ENCODE results near the gene CCDC188.

The CCDC188 gene

GRCh38 chr22:20184501-20185165, 33.8 kb upstream of the CCDC188 start:
- no peak for DNase-seq

- DNase-seq, result no peak
These were observed 33.0 kb upstream of the CCDC188 start for GRCh38 chr22:20183823-20184222.

GRCh38 chr22:20183101-20183500, 32.2 kb upstream of the CCDC188 start:
- no peak for DNase-seq

- DNase-seq, result no peak
These were observed 31.5 kb upstream of the CCDC188 start for GRCh38 chr22:20182365-20182764.

- no peak for DNase-seq
These were observed 31.0 kb upstream of the CCDC188 start for GRCh38 chr22:20181884-20182236.

- no peak for DNase-seq
These were observed 30.5 kb upstream of the CCDC188 start for GRCh38 chr22:20181194-20181883.

- no peak for DNase-seq
These were observed 29.8 kb upstream of the CCDC188 start for GRCh38 chr22:20180640-20181039.

GRCh38 chr22:20180245-20180630, 29.4 kb upstream of the CCDC188 start:
- no peak for DNase-seq

- no peak for DNase-seq
These were observed 28.8 kb upstream of the CCDC188 start for GRCh38 chr22:20179455-20180244.

GRCh38 chr22:20178915-20179227, 28.0 kb upstream of the CCDC188 start:
- DNase-seq, result no peak

GRCh38 chr22:20178075-20178914, 27.4 kb upstream of the CCDC188 start:
- DNase-seq, result no peak

- DNase-seq, result no peak
These were observed 26.5 kb upstream of the CCDC188 start for GRCh38 chr22:20177217-20177911.

GRCh38 chr22:20176421-20177085, 25.7 kb upstream of the CCDC188 start:
- no peak for DNase-seq

GRCh38 chr22:20175597-20175900, 24.7 kb upstream of the CCDC188 start:
- no peak for DNase-seq

- DNase-seq, result no peak
These were observed 24.1 kb upstream of the CCDC188 start for GRCh38 chr22:20174785-20175596.

GRCh38 chr22:20173772-20174171, 22.9 kb upstream of the CCDC188 start:
- no peak for DNase-seq

- DNase-seq, result no peak
These were observed 22.4 kb upstream of the CCDC188 start for GRCh38 chr22:20173246-20173645.

- DNase-seq, result no peak
These were observed 21.3 kb upstream of the CCDC188 start for GRCh38 chr22:20172141-20172613.

GRCh38 chr22:20171288-20172140, 20.7 kb upstream of the CCDC188 start:
- no peak for DNase-seq

GRCh38 chr22:20170170-20170569, 19.3 kb upstream of the CCDC188 start:
- DNase-seq, result no peak
